Activated gamma-delta T cell (primary cell): ENCODE results near the gene MAGEH1.

Experiments used
- DNase-seq: peaks from one replicate; lab custom pipeline; 2025; lab: John Stamatoyannopoulos, UW

MAGEH1 gene

DNA sequence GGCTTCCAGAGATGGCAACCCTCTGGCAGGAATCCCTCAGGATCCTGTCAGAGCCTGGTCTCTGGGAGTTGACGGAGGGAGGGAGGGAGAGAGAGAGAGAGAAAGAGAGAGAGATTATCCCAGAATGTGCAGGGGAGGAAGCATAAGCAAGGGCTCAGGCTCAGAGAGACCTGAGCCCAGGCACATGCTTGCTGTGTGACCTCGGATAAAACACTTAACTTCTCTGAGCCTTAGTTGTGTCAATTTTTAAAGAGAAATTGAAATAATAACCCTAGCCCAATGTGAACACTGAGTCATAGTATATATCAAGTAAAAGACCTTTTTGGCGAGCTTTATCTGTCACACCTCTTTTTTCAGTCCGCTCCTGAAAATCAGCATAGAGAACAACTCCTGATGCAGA, 38.2 kb downstream of the MAGEH1 start:
- no peak for DNase-seq

DNA sequence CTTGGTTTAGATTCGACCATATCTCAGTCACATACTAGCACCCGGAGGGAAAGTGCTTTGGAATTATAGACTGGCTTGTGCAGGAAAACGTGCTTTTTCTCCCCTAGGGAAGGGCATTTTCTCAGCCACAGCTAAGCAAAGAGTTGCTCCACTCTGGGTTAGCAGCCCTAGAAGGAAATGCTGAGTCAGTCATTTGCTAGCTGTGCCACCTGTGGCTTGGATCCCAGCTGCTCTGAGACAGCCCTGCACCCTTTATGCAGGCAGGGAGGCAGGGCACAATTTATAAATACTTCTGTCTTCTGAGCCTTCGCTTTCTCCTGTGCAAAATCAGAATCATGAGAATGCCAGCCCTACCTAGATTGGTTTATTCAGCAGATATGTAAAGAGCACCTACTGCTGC, 39.0 kb downstream of the MAGEH1 start:
- DNase-seq, result no peak
